ENCODE data around the gene ARHGAP18.

ARHGAP18 gene

GRCh38 chr6:129619579-129620233 lies 90.3 kb downstream of the ARHGAP18 start:
- TF ChIP-seq CTCF (IDR thresholded peaks at IDR 0.05; ENCODE audit: borderline replicate concordance, insufficient read depth, low read depth, low read length): no peak

GRCh38 chr6:129617986-129618385 lies 92.0 kb downstream of the ARHGAP18 start:
- no peak for TF ChIP-seq CTCF (IDR thresholded peaks at IDR 0.05; ENCODE audit: borderline replicate concordance, insufficient read depth, low read depth, low read length)
- no peak overlapping the region for H3K4me3 ChIP-seq (ENCODE audit: low read depth, low read length)

More at GRCh38 chr6:129619579-129620233, 90.3 kb downstream of the ARHGAP18 start:
- no peak overlapping the region for H3K4me3 ChIP-seq (ENCODE audit: low read depth, low read length)

GRCh38 chr6:129615496-129615895 lies 94.5 kb downstream of the ARHGAP18 start:
- H3K4me3 ChIP-seq (ENCODE audit: low read depth, low read length): no peak overlapping the region
- TF ChIP-seq CTCF (IDR thresholded peaks at IDR 0.05; ENCODE audit: borderline replicate concordance, insufficient read depth, low read depth, low read length): no peak

GRCh38 chr6:129615020-129615419 lies 95.0 kb downstream of the ARHGAP18 start:
- no peak for TF ChIP-seq CTCF (IDR thresholded peaks at IDR 0.05; ENCODE audit: borderline replicate concordance, insufficient read depth, low read depth, low read length)
- H3K4me3 ChIP-seq (ENCODE audit: low read depth, low read length): no peak overlapping the region

- no peak overlapping the region for H3K4me3 ChIP-seq (ENCODE audit: low read depth, low read length)
- TF ChIP-seq CTCF (IDR thresholded peaks at IDR 0.05; ENCODE audit: borderline replicate concordance, insufficient read depth, low read depth, low read length): no peak
Observed at GRCh38 chr6:129614464-129614863, 95.5 kb downstream of the ARHGAP18 start.

GRCh38 chr6:129612440-129612839 lies 97.5 kb downstream of the ARHGAP18 start:
- TF ChIP-seq CTCF (IDR thresholded peaks at IDR 0.05; ENCODE audit: borderline replicate concordance, insufficient read depth, low read depth, low read length): no peak

GRCh38 chr6:129609635-129610034 lies 100.3 kb downstream of the ARHGAP18 start:
- no peak for TF ChIP-seq CTCF (IDR thresholded peaks at IDR 0.05; ENCODE audit: borderline replicate concordance, insufficient read depth, low read depth, low read length)
- no peak overlapping the region for H3K4me3 ChIP-seq (ENCODE audit: low read depth, low read length)

More at GRCh38 chr6:129612440-129612839, 97.5 kb downstream of the ARHGAP18 start:
- no peak overlapping the region for H3K4me3 ChIP-seq (ENCODE audit: low read depth, low read length)
